ENCODE results near the gene CDH4. TPM values are rescaled to one million over a fixed set of nuclear protein-coding genes. Genes with fewer than 3 reads are reported as not detected.

Gene CDH4
- total and polyA plus RNA-seq, 2 donors (not counting 3 experiments of a cell fraction or from before 2014, with no cell fraction given): 0.17 to 0.51 TPM

GRCh38 chr20:61876952-61877728, 625.1 kb downstream of the CDH4 start:
- no peaks in the 10 kb centered on the region for H3K9me3 ChIP-seq (replicated peaks; ENCODE audit: control insufficient read depth, insufficient read depth, low read length)
- no peaks in the 10 kb centered on the region for H4K20me1 ChIP-seq (replicated peaks; ENCODE audit: control insufficient read depth, extremely low read depth, insufficient read depth, low read length)
- H3K9me1 ChIP-seq (replicated peaks; ENCODE audit: control insufficient read depth, extremely low read depth, insufficient read depth, low read length): no peaks in the 10 kb centered on the region
- dilution Hi-C loops (cut with MboI; ENCODE audit: extremely low pct_ligation_motif_present, low sequenced_read_pairs) (no loop called here), intact Hi-C loops (cut with micrococcal nuclease) (no loop called here)
- no peak overlapping the region for H3K4me2 ChIP-seq (ENCODE audit: insufficient read depth, low read length)
- no peaks in the 10 kb centered on the region for H3K79me2 ChIP-seq (ENCODE audit: control insufficient read depth, insufficient read depth, low read length)
- TF ChIP-seq GATA2 (IDR thresholded peaks at IDR 0.05; ENCODE audit: insufficient read depth, insufficient read length, low read depth, low read length): no peak
- TF ChIP-seq EZH2 (IDR thresholded peaks at IDR 0.05; ENCODE audit: borderline replicate concordance, low read depth, low read length, severe bottlenecking): no peak
- TF ChIP-seq CTCF (IDR thresholded peaks at IDR 0.05; ENCODE audit: extremely low read depth in 1 of 2, insufficient read depth in 1 of 2, low read depth in 1 of 2, low read length in 2 of 2): no peak
- no peak for TF ChIP-seq POLR2AphosphoS5 (IDR thresholded peaks at IDR 0.05; ENCODE audit: insufficient read depth, low read depth, low read length)
- no peak for TF ChIP-seq FOS (IDR thresholded peaks at IDR 0.05; ENCODE audit: borderline replicate concordance, insufficient read depth, low read length)
- no peak for TF ChIP-seq MYC (IDR thresholded peaks at IDR 0.05; ENCODE audit: low read depth, low read length)
- no peak for TF ChIP-seq JUN (IDR thresholded peaks at IDR 0.05; ENCODE audit: borderline replicate concordance, insufficient read depth, insufficient read length, low read depth)
- TF ChIP-seq POLR2A (IDR thresholded peaks at IDR 0.05; ENCODE audit: low read depth, low read length): no peak
- no peak for TF ChIP-seq MAX (IDR thresholded peaks at IDR 0.05; ENCODE audit: insufficient read depth, insufficient read length)
- no peaks in the 10 kb centered on the region for H3K36me3 ChIP-seq (ENCODE audit: control insufficient read depth in 2 of 2, extremely low read depth in 1 of 2, insufficient read depth in 2 of 2, low read length in 2 of 2)
- H3K9ac ChIP-seq (replicated peaks; ENCODE audit: extremely low read depth, insufficient read depth, low read length): no peak overlapping the region
- H3K27ac ChIP-seq (ENCODE audit: insufficient read depth, low read depth, low read length): no peak overlapping the region
- H3K4me3 ChIP-seq (replicated peaks in 1 of 3; ENCODE audit: insufficient read depth in 1 of 3, low read depth in 1 of 3, low read length in 3 of 3): no peak overlapping the region
- no peaks in the 10 kb centered on the region for H3K4me1 ChIP-seq (ENCODE audit: control insufficient read depth, extremely low read depth, insufficient read depth, low read length)
- FAIRE-seq: no peak
- ChIA-PET CTCF (no interaction called here), POLR2A (no interaction called here)
- BruUV-seq (replicated peaks): no TSS peak
- no peak overlapping the region for H2AFZ ChIP-seq (ENCODE audit: low read depth, low read length)
- no peaks in the 10 kb centered on the region for H3K27me3 ChIP-seq (ENCODE audit: control insufficient read depth in 2 of 2, insufficient read depth in 2 of 2, low read length in 2 of 2)
- DNase-seq (ENCODE audit: low read depth, low spot score): no peak

Data from endothelial cell of umbilical vein (primary cell).